HEK293T (cell line): Measurements from ENCODE around the gene RASGRP3.

Experiments used
- CTBP1 ChIP-seq: fragments of 450-650 bp; IDR thresholded peaks from 2 replicates; pipeline ENCODE4 v1.6.1; 2016; ENCODE audit warnings: borderline replicate concordance
- FOXM1 ChIP-seq: fragments of 450-650 bp; IDR thresholded peaks from 2 replicates; pipeline ENCODE4 v1.6.1; 2017; ENCODE audit warnings: mild to moderate bottlenecking, borderline replicate concordance
- L3MBTL2 ChIP-seq: fragments of 450-650 bp; conservative IDR thresholded peaks from 2 replicates; pipeline ENCODE4 v1.6.1; 2016; ENCODE audit warnings: mild to moderate bottlenecking
- NFRKB ChIP-seq: fragments of 450-650 bp; IDR thresholded peaks from 2 replicates; pipeline ENCODE4 v1.6.1; 2016; ENCODE audit warnings: mild to moderate bottlenecking, moderate library complexity
- ZNF384 ChIP-seq: fragments of 450-650 bp; IDR thresholded peaks from 2 replicates; pipeline ENCODE4 v1.6.1; 2016

DNA sequence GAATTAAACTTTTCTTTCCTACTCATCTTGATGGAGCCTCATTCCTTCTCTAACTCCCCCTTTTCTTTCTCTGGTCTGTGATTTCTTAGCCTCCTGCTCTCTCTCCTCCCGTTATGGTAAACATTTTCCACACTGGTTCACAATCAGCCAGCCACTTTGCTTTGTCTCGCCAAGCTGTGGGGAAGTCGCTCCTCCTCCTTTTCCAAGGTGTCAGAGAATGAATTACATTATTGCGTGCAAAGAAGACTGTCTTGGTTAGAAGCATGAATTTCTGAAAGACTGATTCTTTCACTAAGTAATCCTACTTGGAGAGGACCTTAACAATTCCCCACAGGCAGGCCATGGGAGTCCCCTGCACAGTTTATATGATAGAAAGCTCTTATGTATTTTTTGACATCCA is 46.1 kb downstream of the RASGRP3 start:
- TF ChIP-seq NFRKB: no peak
- TF ChIP-seq FOXM1: no peak
- no peak for TF ChIP-seq ZNF384
- no peak for TF ChIP-seq CTBP1
- TF ChIP-seq L3MBTL2: no peak
